Measurements from ENCODE around the gene NECAB3.

Gene NECAB3, protein sequence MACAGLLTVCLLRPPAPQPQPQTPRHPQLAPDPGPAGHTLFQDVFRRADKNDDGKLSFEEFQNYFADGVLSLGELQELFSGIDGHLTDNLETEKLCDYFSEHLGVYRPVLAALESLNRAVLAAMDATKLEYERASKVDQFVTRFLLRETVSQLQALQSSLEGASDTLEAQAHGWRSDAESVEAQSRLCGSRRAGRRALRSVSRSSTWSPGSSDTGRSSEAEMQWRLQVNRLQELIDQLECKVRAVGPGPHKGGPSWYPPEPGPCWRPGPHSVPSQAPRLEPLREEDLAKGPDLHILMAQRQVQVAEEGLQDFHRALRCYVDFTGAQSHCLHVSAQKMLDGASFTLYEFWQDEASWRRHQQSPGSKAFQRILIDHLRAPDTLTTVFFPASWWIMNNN

DNA sequence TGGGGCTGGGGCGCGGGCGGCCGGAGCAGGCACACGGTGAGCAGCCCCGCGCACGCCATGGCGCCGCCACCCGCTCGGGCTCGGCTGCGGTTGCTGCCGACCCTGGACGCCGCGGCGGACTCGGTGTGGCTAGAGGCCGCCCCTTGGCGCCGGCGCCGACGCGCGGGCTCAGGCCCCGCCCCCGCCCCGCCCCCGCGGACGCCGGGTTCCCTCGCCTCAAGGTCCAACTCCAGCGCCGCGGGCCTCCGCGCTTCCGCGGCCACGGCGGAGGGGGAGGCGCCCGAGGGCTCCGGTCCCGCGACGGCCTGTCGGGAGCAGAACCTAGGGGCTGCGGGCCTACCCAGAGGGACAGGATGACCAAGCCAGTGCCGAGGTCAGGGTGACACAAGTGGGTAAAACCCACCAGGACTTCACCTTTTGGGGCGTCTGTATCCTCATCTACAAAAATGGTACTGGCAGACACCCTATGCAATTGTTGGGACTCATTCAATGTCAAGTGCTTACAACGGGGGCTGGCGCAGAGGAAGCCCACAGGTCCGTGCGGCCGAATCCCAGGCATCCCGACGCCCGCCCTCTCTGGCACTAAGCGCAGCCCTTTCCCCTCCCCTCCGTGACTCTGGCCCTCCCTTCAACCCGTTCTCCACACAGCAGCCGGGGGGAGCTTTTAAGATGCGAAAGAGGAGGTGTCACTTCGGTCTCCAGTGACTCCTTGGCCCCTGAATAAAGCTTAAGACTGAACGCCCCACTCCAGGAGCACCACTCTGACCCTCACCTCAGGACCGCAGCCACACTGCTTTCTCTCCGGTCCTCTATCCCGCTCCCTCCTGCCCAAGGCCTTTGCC lies at the start of gene NECAB3:
Gene NECAB3 (minus strand): TSS at position 135 of the 842 bp plus-strand sequence. CDS start 76 bp downstream, at position 59.
- Histone ChIP-seq H2AFZ (ENCODE audit: low read length, unreplicated experiment) (peak within 1 kb of the TSS; percentile 97), H3K36me3 (ENCODE audit: insufficient read depth, low read length) (0 out of 2 replicates have a peak, but pooled peaks cover 8% of the 10 kb centered on the region), H3K4me3 (ENCODE audit: low read depth, low read length) (peak within 1 kb of the TSS; percentile 88), H3K4me1 (ENCODE audit: control insufficient read depth, insufficient read depth, low read length, unreplicated experiment) (peaks cover 22% of the 10 kb centered on the region), H3K79me2 (ENCODE audit: control insufficient read depth, insufficient read depth, low read length, unreplicated experiment) (peaks cover 13% of the 10 kb centered on the region), H3K27ac (ENCODE audit: low read depth, low read length) (peak within 1 kb of the TSS; percentile 44), H3K27me3 (ENCODE audit: insufficient read depth, low read length) (no peaks in the 10 kb centered on the region)

DNA sequence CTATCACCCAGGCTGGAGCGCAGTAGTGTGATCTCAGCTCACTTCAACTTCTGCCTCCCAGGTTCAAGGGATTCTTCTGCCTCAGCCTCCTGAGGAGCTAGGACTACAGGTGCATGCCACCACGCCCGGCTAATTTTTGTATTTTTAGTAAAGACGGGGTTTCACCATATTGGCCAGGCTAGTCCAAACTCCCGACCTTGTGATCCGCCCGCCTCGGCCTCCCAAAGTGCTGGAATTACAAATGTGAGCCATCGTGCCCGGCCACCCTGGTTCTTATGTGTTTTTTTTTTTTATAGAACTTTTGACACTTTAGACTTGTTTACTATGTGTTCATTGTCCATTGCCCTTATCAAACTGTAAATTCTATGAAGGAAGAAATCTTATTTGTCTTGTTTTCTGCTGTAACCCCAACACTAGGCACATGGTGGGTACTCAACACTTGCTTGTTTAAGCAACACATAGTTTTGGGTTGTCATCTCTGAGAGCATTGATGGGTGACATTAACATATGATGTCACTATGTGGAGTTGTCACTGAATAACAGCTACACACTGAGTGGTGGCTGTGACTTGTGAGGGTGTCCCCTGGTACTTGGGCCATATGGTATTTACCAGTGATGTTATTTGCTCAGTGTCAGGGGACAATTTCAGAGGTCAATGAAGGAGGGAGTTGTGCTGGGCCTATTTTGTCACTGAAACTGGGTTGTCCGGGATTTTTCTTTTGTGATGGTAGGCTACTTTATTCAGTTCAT lies 47.3 kb upstream of the NECAB3 start:
- no peaks in the 10 kb centered on the region for H3K36me3 ChIP-seq (ENCODE audit: insufficient read depth, low read length)
- H3K4me3 ChIP-seq (ENCODE audit: low read depth, low read length): no peak overlapping the region
- no peaks in the 10 kb centered on the region for H3K79me2 ChIP-seq (ENCODE audit: control insufficient read depth, insufficient read depth, low read length, unreplicated experiment)
- no peaks in the 10 kb centered on the region for H3K27me3 ChIP-seq (ENCODE audit: insufficient read depth, low read length)
- no peak overlapping the region for H2AFZ ChIP-seq (ENCODE audit: low read length, unreplicated experiment)
- no peak overlapping the region for H3K27ac ChIP-seq (ENCODE audit: low read depth, low read length)
- no peaks in the 10 kb centered on the region for H3K4me1 ChIP-seq (ENCODE audit: control insufficient read depth, insufficient read depth, low read length, unreplicated experiment)

DNA sequence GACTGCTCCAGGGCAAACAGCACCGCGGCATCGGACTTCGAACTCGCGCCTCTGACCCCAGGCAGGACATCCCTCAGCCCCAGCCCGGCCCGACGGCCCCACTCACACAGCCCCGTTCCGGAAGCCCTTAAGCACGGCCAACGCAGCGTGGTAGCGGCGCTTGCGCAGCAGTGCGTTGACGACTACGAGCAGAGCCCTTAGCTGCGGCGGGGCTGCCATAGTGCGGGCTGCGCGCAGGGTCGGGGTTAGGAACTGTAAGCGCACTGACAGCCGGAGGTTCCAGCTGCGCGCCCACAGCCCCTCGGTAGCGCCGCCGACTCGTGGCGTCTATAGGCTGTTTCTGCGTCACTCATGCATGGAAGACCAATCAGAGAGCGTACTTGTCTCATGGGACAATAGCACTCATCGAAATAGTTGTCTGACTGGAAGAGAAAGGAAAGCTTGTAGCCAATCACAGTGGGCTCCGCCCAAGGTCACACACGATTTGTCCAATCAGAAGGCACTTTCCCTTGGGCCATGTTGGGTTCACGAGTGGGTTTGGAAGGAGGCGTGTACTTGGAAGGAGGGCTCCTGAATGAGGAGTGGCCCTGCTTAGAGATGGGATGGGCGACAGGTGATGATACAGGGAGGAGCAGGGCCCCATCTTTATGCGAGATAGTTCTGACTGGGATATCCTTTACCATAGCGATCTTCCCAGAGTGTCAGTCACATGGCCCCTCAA lies 45.9 kb upstream of the NECAB3 start, which contains the start of gene PXMP4:
Gene PXMP4 (minus strand): TSS at position 322 of the 721 bp plus-strand sequence. CDS start 103 bp downstream, at position 219.
- H3K36me3 ChIP-seq (ENCODE audit: insufficient read depth, low read length): no peaks in the 10 kb centered on the region
- H3K4me1 ChIP-seq (ENCODE audit: control insufficient read depth, insufficient read depth, low read length, unreplicated experiment): no peaks in the 10 kb centered on the region
- H3K79me2 ChIP-seq (ENCODE audit: control insufficient read depth, insufficient read depth, low read length, unreplicated experiment): no peaks in the 10 kb centered on the region
- peak within 1 kb of the TSS; percentile 85 for H3K4me3 ChIP-seq (ENCODE audit: low read depth, low read length)
- peak within 1 kb of the TSS; percentile 89 for H2AFZ ChIP-seq (ENCODE audit: low read length, unreplicated experiment)
- no peaks in the 10 kb centered on the region for H3K27me3 ChIP-seq (ENCODE audit: insufficient read depth, low read length)
- H3K27ac ChIP-seq (ENCODE audit: low read depth, low read length): no peak within 1 kb of the TSS

DNA sequence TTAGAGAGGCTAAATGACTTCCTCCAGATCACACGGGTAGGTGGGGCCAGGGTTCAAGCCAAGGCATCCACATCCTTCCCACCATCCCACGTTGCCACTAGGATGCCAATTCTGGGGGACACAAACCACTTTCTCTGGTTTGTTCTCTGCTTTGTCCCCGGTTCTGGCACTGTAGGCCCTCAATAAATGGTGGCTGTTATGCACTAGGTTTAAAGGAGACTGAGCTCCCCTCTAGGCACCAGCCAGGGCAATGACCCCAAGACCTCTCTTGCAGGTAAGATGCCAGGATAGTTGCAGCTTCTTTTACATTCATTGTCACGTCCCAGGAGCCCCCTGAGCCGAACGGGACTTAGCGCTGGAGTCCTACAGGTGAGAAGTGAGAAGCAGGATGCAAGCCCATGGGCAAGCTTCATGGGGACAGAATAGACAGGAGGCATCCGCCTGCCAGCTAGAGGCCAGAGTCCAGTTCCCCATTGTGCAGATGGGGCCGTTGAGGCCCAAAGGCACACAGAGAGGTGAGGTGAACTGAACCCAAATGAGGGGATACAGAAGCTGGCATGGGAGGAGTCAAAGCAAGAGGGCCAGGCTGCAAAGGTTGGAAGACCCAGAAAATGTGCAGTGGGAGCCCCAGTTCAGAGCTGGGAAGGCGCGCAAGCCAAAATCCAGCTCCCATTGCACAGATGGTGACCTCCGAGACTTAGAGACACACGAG lies 45.2 kb upstream of the NECAB3 start:
- H3K4me3 ChIP-seq (ENCODE audit: low read depth, low read length): peak overlapping the region; percentile 85
- no peak overlapping the region for H3K27ac ChIP-seq (ENCODE audit: low read depth, low read length)
- H3K79me2 ChIP-seq (ENCODE audit: control insufficient read depth, insufficient read depth, low read length, unreplicated experiment): no peaks in the 10 kb centered on the region
- H3K4me1 ChIP-seq (ENCODE audit: control insufficient read depth, insufficient read depth, low read length, unreplicated experiment): no peaks in the 10 kb centered on the region
- peak overlapping the region; percentile 89 for H2AFZ ChIP-seq (ENCODE audit: low read length, unreplicated experiment)
- no peaks in the 10 kb centered on the region for H3K36me3 ChIP-seq (ENCODE audit: insufficient read depth, low read length)
- no peaks in the 10 kb centered on the region for H3K27me3 ChIP-seq (ENCODE audit: insufficient read depth, low read length)

DNA sequence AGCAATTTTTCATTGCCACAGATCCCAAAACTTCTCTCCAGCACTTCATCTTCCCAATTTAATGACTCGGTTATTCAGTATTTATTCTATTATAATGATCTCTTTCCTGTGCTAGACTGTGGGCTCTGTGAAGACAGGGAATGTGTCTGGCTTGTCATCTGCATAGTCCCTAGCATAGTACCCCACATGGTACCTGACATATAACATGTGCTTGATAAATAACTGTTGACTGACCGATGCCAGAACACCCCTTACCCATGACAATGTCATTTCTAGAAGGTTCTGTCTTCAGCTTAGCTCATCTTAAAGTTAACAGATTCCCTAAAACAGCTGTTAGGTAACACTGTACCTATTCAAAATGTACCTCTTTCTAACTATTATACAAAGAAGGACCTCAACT lies 42.3 kb upstream of the NECAB3 start:
- H3K79me2 ChIP-seq (ENCODE audit: control insufficient read depth, insufficient read depth, low read length, unreplicated experiment): no peaks in the 10 kb centered on the region
- H2AFZ ChIP-seq (ENCODE audit: low read length, unreplicated experiment): no peak overlapping the region
- H3K36me3 ChIP-seq (ENCODE audit: insufficient read depth, low read length): no peaks in the 10 kb centered on the region
- H3K4me3 ChIP-seq (ENCODE audit: low read depth, low read length): no peak overlapping the region
- H3K27ac ChIP-seq (ENCODE audit: low read depth, low read length): no peak overlapping the region
- no peaks in the 10 kb centered on the region for H3K4me1 ChIP-seq (ENCODE audit: control insufficient read depth, insufficient read depth, low read length, unreplicated experiment)
- no peaks in the 10 kb centered on the region for H3K27me3 ChIP-seq (ENCODE audit: insufficient read depth, low read length)

DNA sequence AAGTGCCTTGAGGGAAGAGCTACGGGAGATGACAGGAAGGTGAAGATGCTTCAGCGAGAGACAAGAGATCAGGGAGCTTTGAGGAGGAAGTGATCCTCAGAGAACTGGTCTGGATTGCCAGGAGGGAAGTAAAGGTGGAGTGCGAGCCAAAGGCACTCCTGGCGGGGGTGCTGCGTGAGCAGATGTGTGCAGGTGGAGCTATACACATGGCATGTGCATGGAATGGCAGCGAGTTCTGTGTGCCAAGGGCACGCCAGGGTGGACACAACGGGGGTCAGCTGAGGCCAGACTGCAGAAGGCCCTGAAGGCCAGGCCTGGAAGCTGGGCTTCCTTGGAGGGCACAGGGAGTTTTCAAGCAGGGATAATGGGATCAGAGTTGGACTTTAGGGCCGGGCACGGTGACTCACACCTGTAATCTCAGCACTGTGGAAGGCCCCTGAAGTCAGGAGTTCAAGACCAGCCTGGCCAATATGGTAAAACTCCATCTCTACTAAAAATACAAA lies 39.7 kb upstream of the NECAB3 start:
- Histone ChIP-seq H2AFZ (ENCODE audit: low read length, unreplicated experiment) (no peak overlapping the region), H3K27ac (ENCODE audit: low read depth, low read length) (no peak overlapping the region), H3K27me3 (ENCODE audit: insufficient read depth, low read length) (no peaks in the 10 kb centered on the region), H3K79me2 (ENCODE audit: control insufficient read depth, insufficient read depth, low read length, unreplicated experiment) (no peaks in the 10 kb centered on the region), H3K4me1 (ENCODE audit: control insufficient read depth, insufficient read depth, low read length, unreplicated experiment) (peaks cover 14% of the 10 kb centered on the region), H3K4me3 (ENCODE audit: low read depth, low read length) (no peak overlapping the region), H3K36me3 (ENCODE audit: insufficient read depth, low read length) (no peaks in the 10 kb centered on the region)

DNA sequence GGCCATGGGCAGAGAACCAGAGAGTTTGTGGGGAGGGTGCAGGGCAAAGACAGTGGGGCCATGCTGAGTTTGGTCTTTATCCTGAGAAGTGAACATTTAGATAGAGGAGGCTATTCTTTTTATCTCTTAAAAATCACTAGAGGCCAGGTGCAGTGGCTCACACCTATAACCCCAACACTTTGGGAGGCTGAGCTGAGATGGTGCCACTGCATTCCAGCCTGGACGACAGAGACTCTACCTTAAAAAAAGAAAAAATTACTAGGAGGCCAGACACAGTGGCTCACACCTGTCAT lies 37.2 kb upstream of the NECAB3 start:
- H3K27ac ChIP-seq (ENCODE audit: low read depth, low read length): no peak overlapping the region
- H3K27me3 ChIP-seq (ENCODE audit: insufficient read depth, low read length): no peaks in the 10 kb centered on the region
- no peaks in the 10 kb centered on the region for H3K79me2 ChIP-seq (ENCODE audit: control insufficient read depth, insufficient read depth, low read length, unreplicated experiment)
- H3K4me1 ChIP-seq (ENCODE audit: control insufficient read depth, insufficient read depth, low read length, unreplicated experiment): peaks cover 14% of the 10 kb centered on the region
- H3K36me3 ChIP-seq (ENCODE audit: insufficient read depth, low read length): no peaks in the 10 kb centered on the region
- H3K4me3 ChIP-seq (ENCODE audit: low read depth, low read length): no peak overlapping the region
- H2AFZ ChIP-seq (ENCODE audit: low read length, unreplicated experiment): no peak overlapping the region

DNA sequence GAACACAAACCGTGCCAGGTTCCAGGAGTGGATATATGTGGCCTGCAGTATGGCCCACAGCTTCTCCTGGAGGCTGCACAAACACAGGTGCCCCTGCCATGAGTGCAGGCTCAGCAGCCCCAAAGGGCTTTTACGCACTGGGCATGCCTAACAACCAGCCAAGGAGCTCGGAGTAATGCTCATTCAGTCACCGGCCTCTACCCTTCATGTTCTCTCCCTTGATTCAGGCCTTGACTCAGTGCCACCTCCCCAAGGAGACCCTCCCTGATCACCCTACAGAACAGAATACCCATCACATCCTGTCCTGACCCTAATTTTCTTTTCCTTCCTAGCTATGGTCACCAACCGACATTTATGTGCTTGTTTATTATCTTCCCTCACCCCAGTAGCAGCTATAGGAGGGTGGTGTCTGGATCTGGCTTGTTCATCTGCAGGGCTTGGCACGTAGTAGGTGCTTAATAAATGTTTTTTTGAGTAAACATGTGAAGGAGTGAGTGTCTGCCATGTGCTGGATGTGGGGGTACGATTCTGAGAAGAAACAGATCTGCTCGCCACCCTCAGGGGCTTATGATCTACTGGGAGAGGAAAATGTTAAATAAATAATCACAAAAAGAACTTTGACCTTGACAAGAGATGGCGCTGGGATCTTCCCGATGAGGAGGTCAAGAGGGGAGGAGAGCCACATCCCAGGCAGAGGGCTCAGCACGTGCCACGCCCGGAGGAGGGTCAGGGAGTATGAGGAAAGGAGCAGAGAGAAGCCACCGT lies 36.6 kb upstream of the NECAB3 start:
- Histone ChIP-seq H3K4me3 (ENCODE audit: low read depth, low read length) (no peak overlapping the region), H3K79me2 (ENCODE audit: control insufficient read depth, insufficient read depth, low read length, unreplicated experiment) (no peaks in the 10 kb centered on the region), H3K4me1 (ENCODE audit: control insufficient read depth, insufficient read depth, low read length, unreplicated experiment) (peaks cover 14% of the 10 kb centered on the region), H3K27ac (ENCODE audit: low read depth, low read length) (no peak overlapping the region), H3K27me3 (ENCODE audit: insufficient read depth, low read length) (no peaks in the 10 kb centered on the region), H2AFZ (ENCODE audit: low read length, unreplicated experiment) (no peak overlapping the region), H3K36me3 (ENCODE audit: insufficient read depth, low read length) (no peaks in the 10 kb centered on the region)

DNA sequence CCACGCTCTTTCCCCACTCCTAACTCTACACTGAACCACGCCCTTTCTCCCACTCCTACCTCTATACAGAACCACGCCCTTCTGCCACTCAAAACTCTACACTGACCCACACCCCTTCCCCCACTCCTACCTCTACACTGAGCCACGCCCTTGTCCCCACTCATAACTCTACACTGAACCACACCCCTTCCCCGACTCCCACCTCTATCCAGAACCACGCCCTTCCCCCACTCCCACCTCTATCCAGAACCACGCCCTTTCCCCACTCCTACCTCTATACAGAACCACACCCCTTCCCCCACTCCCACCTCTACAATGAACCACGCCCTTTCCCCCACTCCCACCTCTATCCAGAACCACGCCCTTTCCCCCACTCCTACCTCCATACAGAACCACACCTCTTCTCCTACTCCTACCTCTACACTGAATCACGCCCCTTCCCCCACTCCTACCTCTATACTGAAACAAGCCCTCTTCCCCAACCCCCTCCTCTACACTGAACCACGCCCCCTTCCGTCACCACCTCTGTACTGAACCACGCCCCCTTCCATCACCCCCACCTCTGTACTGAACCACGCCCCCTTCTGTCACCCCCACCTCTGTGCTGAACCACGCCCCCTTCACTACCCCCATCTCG lies 35.8 kb upstream of the NECAB3 start:
- H3K4me3 ChIP-seq (ENCODE audit: low read depth, low read length): no peak overlapping the region
- H3K27ac ChIP-seq (ENCODE audit: low read depth, low read length): peak overlapping the region; percentile 61; the same call in 1 of the 2 replicates
- no peaks in the 10 kb centered on the region for H3K79me2 ChIP-seq (ENCODE audit: control insufficient read depth, insufficient read depth, low read length, unreplicated experiment)
- no peak overlapping the region for H2AFZ ChIP-seq (ENCODE audit: low read length, unreplicated experiment)
- peaks cover 14% of the 10 kb centered on the region for H3K4me1 ChIP-seq (ENCODE audit: control insufficient read depth, insufficient read depth, low read length, unreplicated experiment)
- no peaks in the 10 kb centered on the region for H3K36me3 ChIP-seq (ENCODE audit: insufficient read depth, low read length)
- no peaks in the 10 kb centered on the region for H3K27me3 ChIP-seq (ENCODE audit: insufficient read depth, low read length)

All from ACC112 (cell line).